ENCODE data around the gene CDH5.

The CDH5 gene

GRCh38 chr16:66360624-66361324 is 5.7 kb upstream of the CDH5 start:
- in situ Hi-C loops (cut with MboI; ENCODE audit: low pct_unique_long_range_greater_than_20kb, low sequenced_read_pairs, unreplicated experiment), result no loop called here
- no peak for DNase-seq (ENCODE audit: low spot score)
- no peak for TF ChIP-seq CTCF (IDR thresholded peaks at IDR 0.05; ENCODE audit: extremely low read depth, insufficient read depth, missing control alignments)

GRCh38 chr16:66361604-66362135 is 4.8 kb upstream of the CDH5 start:
- in situ Hi-C loops (cut with MboI; ENCODE audit: low pct_unique_long_range_greater_than_20kb, low sequenced_read_pairs, unreplicated experiment), result no loop called here
- TF ChIP-seq CTCF (IDR thresholded peaks at IDR 0.05; ENCODE audit: extremely low read depth, insufficient read depth, missing control alignments), result no peak
- no peak for DNase-seq (ENCODE audit: low spot score)

- TF ChIP-seq CTCF (IDR thresholded peaks at IDR 0.05; ENCODE audit: extremely low read depth, insufficient read depth, missing control alignments), result no peak
- in situ Hi-C loops (cut with MboI; ENCODE audit: low pct_unique_long_range_greater_than_20kb, low sequenced_read_pairs, unreplicated experiment), result no loop called here
- DNase-seq (ENCODE audit: low spot score), result no peak
Observed at GRCh38 chr16:66363211-66363777, 3.2 kb upstream of the CDH5 start.

GRCh38 chr16:66364117-66364958 is 2.2 kb upstream of the CDH5 start:
- TF ChIP-seq CTCF (IDR thresholded peaks at IDR 0.05; ENCODE audit: extremely low read depth, insufficient read depth, missing control alignments), result no peak
- in situ Hi-C loops (cut with MboI; ENCODE audit: low pct_unique_long_range_greater_than_20kb, low sequenced_read_pairs, unreplicated experiment), result no loop called here
- no peak for DNase-seq (ENCODE audit: low spot score)

- in situ Hi-C loops (cut with MboI; ENCODE audit: low pct_unique_long_range_greater_than_20kb, low sequenced_read_pairs, unreplicated experiment), result no loop called here
- no peak for TF ChIP-seq CTCF (IDR thresholded peaks at IDR 0.05; ENCODE audit: extremely low read depth, insufficient read depth, missing control alignments)
Observed at GRCh38 chr16:66364959-66365306, 1.6 kb upstream of the CDH5 start.

GRCh38 chr16:66365651-66366050 is 840 bp upstream of the CDH5 start:
- in situ Hi-C loops (cut with MboI; ENCODE audit: low pct_unique_long_range_greater_than_20kb, low sequenced_read_pairs, unreplicated experiment), result no loop called here
- no peak for DNase-seq (ENCODE audit: low spot score)
- TF ChIP-seq CTCF (IDR thresholded peaks at IDR 0.05; ENCODE audit: extremely low read depth, insufficient read depth, missing control alignments), result no peak

More at GRCh38 chr16:66364959-66365306, 1.6 kb upstream of the CDH5 start:
- no peak for DNase-seq (ENCODE audit: low spot score)
